NCI-H526 (cell line): ENCODE results near the gene AKAP8L.
"Not testable (repeated sequence)": the region's sequence is repeated elsewhere in the genome, so short reads cannot be mapped to it uniquely, and the experiment has no call there.

Source experiments
- DNase-seq, 2 experiments: peaks; one replicate each; lab custom pipeline; 2025; lab: John Stamatoyannopoulos, UW

Gene AKAP8L

DNA sequence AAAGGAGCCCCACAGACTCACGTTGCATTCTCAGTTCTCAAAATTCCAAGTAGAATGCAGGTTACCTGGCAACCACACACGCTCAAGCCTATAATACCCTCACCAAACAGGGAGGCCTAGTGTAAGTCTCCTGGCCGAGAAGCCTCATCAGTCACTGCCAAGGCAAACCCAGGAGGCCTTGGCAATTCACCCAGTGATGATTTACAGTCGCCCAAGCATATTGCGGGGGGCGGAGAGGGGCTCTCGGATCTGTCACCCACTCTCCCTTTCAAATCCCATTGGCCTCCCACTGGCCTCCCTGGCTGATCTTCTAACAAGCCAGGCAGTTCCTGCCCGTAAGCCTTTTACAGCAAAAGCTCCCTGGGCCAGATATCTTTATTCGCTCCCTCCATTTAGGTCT lies 1.1 kb downstream of the AKAP8L start:
- no peak for DNase-seq

GRCh38 chr19:15412832-15413231 lies 6.0 kb downstream of the AKAP8L start:
- no peak for DNase-seq

- not testable (repeated sequence) for DNase-seq
These were observed 7.4 kb downstream of the AKAP8L start for GRCh38 chr19:15411351-15411750.

GRCh38 chr19:15404780-15405211 lies 14.0 kb downstream of the AKAP8L start:
- DNase-seq, result no peak

GRCh38 chr19:15404097-15404779 lies 14.6 kb downstream of the AKAP8L start:
- no peak for DNase-seq

DNA sequence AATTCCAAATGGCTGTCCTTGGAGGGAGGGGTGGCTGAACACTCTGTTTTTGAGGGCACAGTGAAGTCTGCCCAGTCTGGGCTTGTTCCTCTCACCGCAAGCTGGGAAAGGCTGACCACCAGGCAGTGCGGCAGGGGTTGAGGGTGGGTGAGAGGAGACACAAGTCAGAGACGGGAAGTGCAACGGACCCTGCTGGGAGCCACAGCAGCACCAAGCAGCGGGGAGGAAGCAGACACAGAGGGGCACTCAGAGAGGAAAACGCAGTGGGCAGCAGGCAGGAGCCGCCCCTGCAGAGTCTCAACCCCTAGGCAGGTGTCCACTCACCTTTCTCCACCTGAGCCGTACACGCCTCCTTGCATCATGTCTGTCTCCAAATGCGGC lies 15.6 kb downstream of the AKAP8L start:
- no peak for DNase-seq

GRCh38 chr19:15402411-15403150 lies 16.2 kb downstream of the AKAP8L start:
- no peak for DNase-seq

DNA sequence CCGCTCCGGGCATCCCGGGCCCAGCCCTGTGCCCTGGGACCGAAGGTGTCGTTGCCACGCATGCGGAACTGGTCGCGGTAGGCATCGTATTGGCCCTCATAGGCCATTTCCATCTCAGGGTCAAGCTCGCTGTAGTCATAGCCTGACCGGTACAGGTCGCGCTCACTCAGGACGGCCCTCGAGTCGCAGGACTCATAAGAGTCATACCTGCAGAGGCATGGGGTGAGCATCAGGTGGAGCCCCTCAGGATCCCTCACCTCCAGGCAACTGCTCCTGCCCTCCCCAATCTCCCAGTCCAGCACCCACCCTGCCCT lies 17.4 kb downstream of the AKAP8L start:
- no peak for DNase-seq

DNA sequence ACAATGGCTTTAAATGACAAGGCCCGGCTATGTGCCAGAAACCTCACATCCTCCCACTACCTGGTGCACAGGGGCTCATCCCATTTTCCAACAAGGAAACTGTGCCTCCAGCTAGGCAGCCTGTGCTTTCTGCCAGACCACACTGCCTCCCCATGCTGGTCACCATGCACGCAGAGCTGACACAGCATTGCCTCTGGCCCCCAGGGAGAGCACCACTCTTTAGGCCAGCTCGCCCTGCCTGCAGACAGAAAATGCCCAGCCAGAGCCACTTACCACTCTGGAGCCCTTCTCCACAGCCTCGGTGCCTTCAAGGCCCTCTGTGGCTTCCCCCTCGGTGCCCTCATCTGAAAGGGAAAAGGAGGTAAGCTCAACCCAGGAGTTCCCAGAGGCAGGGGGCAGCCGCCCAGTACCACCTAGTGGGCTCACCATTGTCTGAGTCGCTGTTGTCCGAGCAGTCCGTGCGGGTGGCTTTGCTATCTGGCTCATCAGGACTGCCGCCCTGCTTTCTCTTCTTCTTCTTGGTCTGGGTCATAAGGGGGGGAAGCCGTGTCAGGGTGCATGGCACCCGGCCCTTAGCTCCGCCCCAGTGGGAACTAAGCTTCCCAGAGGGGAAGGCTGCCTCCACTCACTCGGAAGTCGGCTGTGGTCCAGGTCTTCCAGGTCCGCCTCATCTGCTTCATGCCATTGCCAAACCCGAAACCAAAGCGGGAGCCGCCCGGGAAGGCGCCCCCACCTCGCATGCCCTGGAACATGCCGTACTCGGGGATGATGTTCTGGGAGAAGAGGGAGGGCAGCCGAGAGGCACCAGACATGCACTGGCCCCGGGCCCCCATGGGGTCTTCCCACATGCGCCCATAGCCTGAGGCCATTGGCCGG lies 18.0 kb downstream of the AKAP8L start:
- DNase-seq, result no peak

DNA sequence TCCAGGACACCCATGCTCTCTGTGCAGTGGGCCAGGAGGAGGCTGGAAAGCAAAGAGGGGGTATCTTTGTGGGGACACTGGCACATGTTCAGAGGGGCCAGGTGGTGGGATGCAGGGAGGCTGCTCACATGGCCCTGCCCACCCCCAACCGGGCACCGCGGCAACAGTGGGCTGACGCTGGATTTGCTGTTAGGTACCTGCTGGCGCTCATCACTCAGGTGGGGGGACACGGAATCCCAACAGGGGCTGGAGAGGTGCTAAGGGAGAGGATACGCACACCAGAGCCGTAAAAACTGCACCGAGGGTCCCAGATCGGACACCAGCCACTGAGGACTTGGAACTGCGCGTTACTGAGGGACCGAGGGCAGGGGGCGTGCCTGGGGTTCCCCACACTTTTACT lies 19.2 kb downstream of the AKAP8L start:
- DNase-seq, result no peak

GRCh38 chr19:15399234-15399515 lies 19.6 kb downstream of the AKAP8L start:
- DNase-seq, result no peak

DNA sequence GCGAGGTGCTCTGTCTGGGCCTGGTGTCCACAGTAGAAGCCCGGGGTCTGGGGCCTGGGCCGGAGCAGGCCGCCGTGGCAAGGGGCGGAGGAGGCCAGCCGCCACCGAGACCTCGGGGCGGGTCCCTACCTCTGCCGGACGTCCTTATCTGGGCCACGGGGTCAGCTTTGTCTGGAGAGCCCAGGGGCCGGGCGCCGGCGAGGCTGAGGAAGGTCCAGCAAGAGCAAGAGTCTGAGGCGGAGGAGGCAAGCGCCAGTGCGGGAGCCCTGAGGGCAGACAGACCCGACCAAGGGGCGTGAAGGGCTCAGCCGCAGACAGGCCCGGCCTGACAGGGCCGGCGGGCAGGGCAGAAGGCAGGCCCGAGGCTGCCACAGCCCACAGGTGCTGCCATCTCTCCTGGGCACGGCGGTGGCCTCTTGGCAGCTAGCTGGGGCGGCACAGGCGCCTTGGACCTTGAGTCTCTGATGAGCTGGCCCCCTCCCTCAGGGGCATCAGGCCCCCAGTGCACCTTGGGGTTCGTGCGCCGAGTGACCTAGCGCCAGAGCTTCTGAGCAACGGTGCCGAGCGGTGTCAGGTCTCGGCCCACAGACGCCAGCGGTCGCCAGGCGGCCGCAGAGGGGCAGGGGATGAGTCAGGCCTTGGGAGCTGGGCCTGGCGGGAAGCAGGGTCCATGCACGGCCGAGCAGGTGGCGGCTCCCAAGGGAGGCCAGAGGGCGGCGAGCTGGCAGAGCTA lies 20.1 kb downstream of the AKAP8L start:
- no peak for DNase-seq

DNA sequence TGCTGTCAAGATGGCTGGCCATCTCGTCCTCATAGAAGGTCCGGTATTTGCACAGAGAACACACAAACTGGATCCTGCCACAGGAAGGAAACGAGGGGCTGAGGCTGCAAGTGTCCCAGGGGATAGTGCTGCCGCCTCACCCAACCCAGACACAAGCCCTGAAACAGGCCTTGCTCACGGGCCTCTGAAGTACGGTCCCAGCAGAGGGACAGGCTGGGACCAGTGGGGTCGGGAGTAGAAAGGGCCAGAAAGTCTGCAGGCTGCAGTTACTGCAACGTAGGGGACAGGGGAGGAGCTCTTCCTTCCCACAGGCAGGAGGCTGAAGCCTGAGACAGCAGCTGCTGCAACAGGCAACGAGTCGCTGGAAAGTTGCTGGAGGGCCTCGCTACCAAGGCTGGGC lies 21.0 kb downstream of the AKAP8L start:
- DNase-seq, result no peak

DNA sequence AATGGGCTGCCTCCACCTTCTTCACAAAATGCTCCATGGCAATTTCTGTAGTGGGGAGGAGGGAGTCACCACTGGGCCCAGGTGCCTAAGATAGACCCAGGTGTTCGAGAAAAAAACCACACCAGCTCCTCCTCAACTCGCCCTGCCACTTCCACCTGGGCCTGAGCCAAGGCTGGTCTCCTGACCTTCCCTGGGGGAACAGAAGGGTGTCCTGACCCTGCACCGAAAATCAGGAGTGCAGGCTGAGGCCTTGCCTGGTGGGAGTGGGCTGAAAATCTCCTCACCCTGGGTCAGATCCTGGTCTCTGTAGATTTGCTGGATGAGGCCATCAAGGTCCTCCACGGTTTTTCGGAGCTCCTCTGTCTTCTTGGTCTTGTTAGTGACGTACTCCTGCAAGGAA lies 21.6 kb downstream of the AKAP8L start:
- DNase-seq, result no peak

- DNase-seq, result no peak
These were observed 22.4 kb downstream of the AKAP8L start for GRCh38 chr19:15396436-15396835.

- DNase-seq, result not testable (repeated sequence)
These were observed 23.5 kb downstream of the AKAP8L start for GRCh38 chr19:15395251-15395650.

DNA sequence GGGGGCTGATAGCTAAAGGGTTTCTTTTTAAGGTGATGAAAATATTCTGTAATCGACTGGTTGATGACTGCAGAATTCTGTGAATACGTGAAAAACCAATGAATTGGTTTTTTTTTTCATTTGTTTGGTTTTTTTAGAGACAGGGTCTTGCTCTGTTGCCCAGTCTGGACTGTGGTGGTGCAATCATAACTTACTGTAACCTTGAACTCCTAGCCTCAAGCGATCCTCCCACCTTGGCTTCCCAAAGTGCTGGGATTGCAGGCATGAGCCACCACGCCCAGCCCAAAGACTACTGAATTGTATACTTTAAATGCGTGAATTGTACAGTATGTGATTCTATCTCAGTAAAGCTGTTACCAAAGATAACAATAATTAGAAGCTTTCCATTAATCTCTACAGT lies 24.4 kb downstream of the AKAP8L start:
- no peak for DNase-seq

GRCh38 chr19:15393963-15394362 lies 24.8 kb downstream of the AKAP8L start:
- DNase-seq, result no peak

DNA sequence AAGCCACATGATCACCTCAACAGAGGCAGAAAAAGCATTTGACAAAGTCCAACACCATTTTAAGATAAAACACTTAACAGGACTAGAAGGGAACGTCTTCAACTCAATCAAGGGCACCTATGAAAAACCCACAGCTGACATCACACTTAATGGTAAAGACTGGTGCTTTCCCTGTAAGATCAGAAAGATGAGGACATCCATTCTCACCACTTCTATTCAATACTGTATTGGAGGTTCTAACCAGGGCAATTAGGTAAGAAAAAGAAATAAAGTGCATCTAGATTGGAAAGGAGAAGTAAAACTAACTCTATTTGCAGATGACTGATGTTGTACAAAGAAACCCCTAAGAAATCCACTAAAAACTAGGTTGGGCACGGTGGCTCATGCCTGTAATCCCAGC lies 28.0 kb downstream of the AKAP8L start:
- no peak for DNase-seq

- no peak for DNase-seq
These were observed 36.9 kb downstream of the AKAP8L start for GRCh38 chr19:15381864-15382263.

- no peak for DNase-seq
These were observed 37.4 kb downstream of the AKAP8L start for GRCh38 chr19:15381429-15381828.

DNA sequence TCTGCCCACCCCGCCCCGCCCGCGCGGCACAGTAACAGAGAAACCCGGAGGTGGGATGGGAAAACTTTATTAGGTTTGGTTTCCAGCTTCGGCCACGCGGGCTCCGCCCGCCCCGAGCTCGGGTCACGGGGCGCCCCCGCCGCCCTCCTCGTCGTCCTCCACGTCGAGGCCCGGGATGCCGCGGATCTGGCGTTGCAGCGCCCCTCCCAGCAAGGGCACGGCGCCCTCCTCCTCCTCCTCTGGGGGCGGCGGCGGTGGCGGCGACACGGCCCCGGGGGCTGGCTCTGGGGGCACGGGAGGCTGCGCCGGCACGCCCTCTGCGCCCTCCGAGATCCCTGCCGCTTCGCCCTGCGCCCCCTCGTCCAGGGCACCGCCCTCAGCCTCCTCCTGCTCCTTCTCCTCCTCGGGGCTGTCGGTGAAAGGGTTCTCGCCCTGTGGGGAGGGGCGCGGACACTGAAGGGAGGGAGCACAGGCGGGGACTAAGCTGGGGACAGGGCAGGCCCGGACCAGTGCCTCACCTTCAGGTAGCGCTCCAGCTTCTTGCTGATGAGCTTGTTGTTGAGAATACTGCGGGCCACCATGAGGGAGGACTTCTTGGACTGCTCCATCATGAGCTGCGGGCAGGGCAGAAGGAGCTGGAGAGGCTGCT lies 38.7 kb downstream of the AKAP8L start:
- DNase-seq, result peak; percentile 24 to 58
